Umbilical cord (tissue), 2 donors: Measurements from ENCODE around the gene ANTKMT. TPM values are rescaled to one million over a fixed set of nuclear protein-coding genes. Genes with fewer than 3 reads are reported as not detected.

Experiments
- DNase-seq: peaks from one replicate; pipeline ENCODE4 v3.0.0-alpha.2; 2015; ENCODE audit warnings: low spot score
- total RNA-seq: library from RNA; depleted of rRNA; stranded (reverse); fragments of >200 nt; gene quantifications from one replicate; pipeline ENCODE4 v1.2.3, GENCODE V29; 2014; ENCODE audit warnings: low replicate concordance; ENCODE audit not compliant: insufficient read depth

The ANTKMT gene
- total RNA-seq, 1 donor from 2014 or later: 35.6 TPM

DNA sequence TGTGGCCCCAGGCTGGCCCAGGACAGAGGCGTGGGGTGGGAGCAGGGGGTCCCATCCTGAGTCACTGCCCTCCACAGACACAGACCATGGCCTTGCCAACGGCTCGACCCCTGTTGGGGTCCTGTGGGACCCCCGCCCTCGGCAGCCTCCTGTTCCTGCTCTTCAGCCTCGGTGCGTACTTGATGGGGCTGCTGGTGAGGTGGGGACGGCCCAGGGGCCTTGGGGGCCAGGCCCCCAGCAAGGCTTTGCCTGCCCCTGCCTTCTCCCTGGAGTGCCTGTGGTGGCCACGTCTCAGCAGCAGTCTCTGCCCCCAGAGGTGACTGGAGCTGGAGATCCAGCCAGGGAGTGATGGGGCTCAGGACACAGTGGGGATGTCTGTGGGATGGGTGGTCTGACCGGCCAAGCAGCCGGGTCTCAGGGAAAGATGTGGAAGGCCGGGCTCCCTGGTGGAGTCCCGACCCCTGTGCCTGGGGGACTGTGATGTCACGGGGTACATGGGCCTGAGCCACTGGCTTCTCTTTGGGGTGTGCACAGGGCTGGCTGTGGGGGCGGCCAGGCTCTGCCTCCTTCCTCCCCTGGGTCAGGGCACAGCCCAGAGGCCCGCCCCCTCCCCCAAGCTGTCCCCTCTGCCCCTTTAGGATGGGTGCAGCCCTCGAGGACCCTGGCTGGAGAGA lies 41.8 kb downstream of the ANTKMT start:
- no peak for DNase-seq

DNA sequence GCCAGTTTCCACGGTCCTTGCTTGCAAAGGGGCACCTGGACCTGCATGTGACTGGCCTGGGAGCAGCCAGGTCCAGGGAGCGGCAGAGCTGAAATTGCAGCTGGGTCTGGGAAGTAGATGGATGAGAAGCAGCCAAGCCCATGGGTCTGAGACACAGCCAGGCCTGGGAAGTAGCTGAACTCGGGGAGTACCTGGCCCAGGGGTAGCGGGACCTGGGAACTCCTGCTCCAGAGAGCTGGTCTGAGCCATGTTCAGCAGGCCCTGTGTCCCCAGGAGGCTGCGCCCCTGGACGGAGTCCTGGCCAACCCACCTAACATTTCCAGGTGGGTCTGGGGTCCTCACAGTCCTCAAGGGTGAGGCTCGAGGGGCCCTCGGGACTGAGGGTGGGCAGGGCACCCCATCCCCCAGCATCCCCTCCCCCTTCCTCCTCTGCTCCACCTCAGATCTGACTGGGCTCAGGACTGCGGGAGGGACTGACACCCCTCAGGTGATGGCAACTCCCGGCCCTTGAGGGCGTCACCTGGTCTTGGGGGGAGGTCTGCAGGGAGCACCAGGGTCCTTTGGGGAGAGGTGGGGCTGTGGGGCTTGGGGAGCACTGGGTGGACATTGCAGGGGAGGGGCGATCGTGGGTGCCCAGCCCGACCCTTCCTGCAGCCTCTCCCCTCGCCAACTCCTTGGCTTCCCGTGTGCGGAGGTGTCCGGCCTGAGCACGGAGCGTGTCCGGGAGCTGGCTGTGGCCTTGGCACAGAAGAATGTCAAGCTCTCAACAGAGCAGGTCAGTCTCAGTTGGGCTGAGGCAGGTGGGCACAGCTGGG lies 42.6 kb downstream of the ANTKMT start:
- DNase-seq: no peak

DNA sequence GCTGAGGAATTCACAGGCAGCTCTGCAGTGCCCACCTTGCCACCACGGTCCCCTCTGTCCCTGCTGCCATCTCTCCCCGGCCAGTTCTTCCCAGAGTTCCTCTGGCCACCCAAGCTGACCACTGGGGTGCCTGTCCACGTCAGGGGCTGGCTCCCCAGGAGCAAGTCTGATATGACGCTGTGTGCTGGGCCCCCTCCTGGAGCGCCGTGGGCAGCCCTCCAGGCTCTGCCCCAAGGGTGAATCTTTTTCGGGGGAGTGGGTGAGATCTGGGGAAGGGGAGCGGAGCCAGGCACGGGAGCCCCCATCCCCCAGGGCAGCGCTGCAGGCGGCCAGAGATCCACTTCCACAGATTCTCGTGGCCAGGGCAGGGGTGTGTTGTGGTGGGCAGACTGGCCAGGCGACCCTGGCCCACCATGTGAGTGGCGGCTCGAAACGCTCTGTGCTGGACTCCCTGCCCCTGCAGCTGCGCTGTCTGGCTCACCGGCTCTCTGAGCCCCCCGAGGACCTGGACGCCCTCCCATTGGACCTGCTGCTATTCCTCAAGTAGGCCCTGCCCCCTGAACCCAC lies 43.3 kb downstream of the ANTKMT start:
- DNase-seq: no peak

DNA sequence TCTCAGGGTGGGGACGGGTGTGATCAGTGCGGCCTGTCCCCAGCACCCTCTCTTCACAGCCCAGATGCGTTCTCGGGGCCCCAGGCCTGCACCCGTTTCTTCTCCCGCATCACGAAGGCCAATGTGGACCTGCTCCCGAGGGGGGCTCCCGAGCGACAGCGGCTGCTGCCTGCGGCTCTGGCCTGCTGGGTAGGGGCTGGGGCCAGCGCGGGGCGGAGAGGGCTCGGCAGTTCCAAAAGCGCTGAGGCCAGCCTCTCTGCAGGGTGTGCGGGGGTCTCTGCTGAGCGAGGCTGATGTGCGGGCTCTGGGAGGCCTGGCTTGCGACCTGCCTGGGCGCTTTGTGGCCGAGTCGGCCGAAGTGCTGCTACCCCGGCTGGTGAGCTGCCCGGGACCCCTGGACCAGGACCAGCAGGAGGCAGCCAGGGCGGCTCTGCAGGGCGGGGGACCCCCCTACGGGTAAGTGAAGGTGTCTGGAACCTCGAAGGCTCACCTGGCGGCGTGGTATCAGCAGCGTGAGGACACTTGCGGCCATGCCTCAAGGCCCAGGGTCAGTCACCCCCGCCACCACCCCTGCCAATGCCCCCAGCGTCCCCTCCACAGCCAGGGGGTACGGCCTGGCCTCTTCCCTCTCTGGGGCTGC lies 44.0 kb downstream of the ANTKMT start:
- DNase-seq: no peak

DNA sequence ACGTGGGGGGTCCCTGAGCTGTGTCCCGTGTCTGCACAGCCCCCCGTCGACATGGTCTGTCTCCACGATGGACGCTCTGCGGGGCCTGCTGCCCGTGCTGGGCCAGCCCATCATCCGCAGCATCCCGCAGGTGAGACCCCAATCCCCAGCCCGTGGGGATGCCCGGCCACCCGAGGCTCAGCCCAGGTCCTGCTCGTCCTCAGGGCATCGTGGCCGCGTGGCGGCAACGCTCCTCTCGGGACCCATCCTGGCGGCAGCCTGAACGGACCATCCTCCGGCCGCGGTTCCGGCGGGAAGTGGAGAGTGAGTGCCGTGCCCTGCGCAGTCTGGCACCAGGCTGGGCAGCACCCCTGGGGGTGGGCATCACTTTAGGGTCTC lies 44.5 kb downstream of the ANTKMT start:
- DNase-seq: no peak

DNA sequence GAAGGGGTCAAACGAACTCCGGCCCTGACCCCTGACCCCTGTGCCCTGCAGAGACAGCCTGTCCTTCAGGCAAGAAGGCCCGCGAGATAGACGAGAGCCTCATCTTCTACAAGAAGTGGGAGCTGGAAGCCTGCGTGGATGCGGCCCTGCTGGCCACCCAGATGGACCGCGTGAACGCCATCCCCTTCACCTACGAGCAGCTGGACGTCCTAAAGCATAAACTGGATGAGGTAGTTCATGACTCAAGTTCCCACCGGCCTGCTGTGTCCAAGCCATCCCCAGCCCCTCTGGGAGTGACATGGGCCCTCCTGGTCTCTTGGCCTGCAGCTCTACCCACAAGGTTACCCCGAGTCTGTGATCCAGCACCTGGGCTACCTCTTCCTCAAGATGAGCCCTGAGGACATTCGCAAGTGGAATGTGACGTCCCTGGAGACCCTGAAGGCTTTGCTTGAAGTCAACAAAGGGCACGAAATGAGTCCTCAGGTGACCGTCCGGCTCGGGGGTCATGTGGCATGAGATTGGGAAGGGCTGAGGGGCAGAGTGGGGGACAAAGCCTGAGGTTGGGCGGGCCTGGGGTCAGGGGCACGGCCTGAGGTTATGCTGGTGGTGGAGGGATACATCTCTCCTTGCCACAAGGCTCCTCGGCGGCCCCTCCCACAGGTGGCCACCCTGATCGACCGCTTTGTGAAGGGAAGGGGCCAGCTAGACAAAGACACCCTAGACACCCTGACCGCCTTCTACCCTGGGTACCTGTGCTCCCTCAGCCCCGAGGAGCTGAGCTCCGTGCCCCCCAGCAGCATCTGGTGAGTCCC lies 45.3 kb downstream of the ANTKMT start:
- no peak for DNase-seq

DNA sequence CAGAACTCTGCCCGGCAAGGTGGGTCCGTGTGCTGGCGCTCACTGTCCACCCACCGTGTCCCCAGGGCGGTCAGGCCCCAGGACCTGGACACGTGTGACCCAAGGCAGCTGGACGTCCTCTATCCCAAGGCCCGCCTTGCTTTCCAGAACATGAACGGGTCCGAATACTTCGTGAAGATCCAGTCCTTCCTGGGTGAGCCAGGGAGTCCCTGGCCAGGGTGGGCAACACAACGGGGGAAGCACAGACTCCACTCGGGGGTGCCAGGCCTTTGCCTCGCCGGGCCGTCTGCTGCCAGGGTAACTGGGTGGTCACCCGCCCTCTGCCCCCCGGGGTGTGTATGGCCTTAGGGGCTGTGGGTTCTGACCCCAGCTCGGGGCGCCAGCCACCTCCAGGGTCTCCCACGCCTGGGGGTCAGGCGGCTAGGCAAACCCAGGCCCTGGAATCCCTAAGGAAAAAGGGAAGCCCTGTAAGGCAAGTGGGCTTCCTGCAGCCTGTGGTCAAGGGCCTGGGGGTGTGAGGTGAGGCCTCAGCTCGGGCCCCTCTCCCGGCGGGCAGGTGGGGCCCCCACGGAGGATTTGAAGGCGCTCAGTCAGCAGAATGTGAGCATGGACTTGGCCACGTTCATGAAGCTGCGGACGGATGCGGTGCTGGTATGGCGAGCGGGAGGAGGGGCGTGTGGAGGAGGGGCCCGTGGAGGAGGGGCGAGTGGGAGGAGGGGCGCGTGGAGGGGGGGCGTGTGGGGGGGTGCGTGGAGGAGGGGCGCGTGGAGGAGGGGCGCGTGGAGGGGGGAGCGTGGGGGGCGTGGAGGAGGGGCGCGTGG lies 46.1 kb downstream of the ANTKMT start:
- DNase-seq: no peak

DNA sequence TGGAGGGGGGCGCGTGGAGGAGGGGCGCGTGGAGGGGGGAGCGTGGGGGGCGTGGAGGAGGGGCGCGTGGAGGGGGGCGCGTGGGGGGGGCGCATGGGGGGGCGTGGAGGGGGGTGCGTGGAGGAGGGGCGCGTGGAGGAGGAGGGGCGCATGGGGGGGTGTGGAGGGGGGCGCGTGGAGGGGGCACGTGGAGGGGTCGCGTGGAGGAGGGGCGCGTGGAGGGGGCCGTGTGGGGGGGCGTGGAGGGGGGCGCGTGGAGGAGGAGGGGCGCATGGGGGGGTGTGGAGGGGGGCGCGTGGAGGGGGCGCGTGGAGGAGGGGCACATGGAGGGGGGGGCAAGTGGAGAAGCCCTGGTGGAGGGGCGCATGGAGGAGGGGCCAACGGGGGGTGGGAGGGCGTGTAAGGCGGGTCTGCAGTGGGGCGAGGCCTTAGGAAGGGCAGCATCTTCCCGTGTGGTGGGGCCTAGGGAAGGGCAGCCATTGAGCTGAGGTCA lies 46.8 kb downstream of the ANTKMT start:
- no peak for DNase-seq

DNA sequence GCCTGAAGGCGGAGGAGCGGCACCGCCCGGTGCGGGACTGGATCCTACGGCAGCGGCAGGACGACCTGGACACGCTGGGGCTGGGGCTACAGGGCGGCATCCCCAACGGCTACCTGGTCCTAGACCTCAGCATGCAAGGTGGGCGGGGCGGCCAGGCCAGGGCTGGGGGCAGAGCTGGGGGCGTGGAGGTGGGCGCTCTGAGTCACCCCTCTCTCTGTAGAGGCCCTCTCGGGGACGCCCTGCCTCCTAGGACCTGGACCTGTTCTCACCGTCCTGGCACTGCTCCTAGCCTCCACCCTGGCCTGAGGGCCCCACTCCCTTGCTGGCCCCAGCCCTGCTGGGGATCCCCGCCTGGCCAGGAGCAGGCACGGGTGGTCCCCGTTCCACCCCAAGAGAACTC lies 47.5 kb downstream of the ANTKMT start:
- DNase-seq: no peak

DNA sequence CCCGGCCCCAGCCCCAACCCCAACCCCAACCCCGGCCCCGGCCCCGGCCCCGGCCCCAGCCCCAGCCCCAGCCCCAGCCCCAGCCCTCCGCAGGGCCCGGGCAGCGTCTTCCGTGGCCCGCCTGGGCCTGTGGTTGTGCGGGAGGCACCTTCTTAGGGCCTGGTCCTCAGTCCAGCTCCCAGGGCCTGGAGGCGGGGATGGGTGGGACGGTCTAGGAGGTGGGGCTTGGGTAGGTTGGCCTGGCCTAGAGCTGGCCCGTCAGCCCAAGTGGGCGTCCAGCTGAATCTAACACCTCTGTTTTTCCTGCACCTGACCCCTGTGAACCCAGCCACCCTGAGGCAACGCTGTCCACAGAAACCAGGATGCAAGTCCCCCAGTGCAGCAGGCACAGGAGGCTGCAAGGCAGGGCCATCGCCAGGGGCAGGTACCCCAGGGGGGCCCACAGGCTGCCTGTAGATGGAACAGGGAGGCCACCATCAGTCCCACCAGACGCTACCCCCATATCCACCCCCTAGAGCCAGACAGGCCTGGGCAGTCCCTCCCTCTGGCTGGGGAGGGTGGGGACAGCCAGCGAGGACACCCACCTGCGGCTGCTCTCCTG lies 48.3 kb downstream of the ANTKMT start:
- DNase-seq: no peak

DNA sequence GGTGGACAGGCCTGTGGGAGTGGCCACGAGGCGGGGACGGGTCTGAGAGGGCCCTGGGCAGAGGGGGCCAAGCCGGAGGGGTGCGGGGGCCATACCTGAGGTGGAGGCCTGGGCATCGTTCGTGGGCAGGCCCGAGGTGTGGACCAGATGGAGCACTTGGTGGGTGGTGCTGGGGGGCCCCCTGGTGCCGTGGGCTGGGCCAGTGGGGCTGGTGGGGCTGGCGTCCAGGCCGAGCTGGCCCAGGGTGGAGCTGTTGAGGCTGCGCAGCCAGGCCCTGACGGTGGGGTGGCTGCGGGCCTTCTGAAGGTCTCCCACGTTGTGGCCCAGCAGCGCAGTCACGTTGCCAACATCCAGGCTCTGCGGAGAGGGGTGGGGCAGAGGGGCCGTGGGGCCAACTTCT lies 49.0 kb downstream of the ANTKMT start:
- DNase-seq: no peak

DNA sequence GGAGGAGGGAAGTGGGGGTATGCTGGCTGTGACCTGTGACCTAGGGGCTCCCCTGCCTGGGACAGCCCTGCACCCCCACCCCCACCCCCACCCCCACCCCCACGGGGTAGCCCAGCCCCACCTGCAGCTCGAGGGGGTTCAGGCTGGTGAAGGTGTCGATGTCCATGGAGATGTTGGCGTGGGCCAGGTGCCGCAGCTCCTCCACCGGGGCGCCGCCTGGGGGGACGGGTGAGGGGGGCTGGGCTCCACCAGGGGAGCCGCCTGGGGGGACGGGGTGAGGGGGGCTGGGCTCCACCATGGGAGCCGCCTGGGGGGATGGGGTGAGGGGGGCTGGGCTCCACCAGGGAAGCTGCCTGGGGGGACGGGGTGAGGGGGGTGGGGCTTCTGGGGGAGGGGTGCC lies 49.5 kb downstream of the ANTKMT start:
- no peak for DNase-seq

Other genes with a start within 250 kb of the ANTKMT start
- gene CAPN15, start 193.4 kb upstream of the ANTKMT start, total RNA-seq: 26.5 TPM
- not detected for gene PRR35, start 160.8 kb upstream of the ANTKMT start, total RNA-seq
- 0.48 TPM for gene NHLRC4, start 154.1 kb upstream of the ANTKMT start, total RNA-seq
- gene PIGQ, start 151.2 kb upstream of the ANTKMT start, total RNA-seq: 18.5 TPM
- gene RAB40C, start 131.1 kb upstream of the ANTKMT start, total RNA-seq: 12.3 TPM
- 1.4 TPM for gene WFIKKN1, start 90.2 kb upstream of the ANTKMT start, total RNA-seq
- gene METTL26, start 84.8 kb upstream of the ANTKMT start, total RNA-seq: 48.6 TPM
- 24.6 TPM for gene MCRIP2, start 79.3 kb upstream of the ANTKMT start, total RNA-seq
- 30.8 TPM for gene WDR90, start 71.8 kb upstream of the ANTKMT start, total RNA-seq
- gene RHOT2, start 53.0 kb upstream of the ANTKMT start, total RNA-seq: 33.2 TPM
- 1.9 TPM for gene RHBDL1, start 45.5 kb upstream of the ANTKMT start, total RNA-seq
- 99.7 TPM for gene STUB1, start 40.7 kb upstream of the ANTKMT start, total RNA-seq
- 20.5 TPM for gene JMJD8, start 36.8 kb upstream of the ANTKMT start, total RNA-seq
- 2.6 TPM for gene WDR24, start 30.7 kb upstream of the ANTKMT start, total RNA-seq
- not detected for gene FBXL16, start 15.3 kb upstream of the ANTKMT start, total RNA-seq
- gene METRN, start 6.0 kb upstream of the ANTKMT start, total RNA-seq: 85.7 TPM
- gene CCDC78, start 5.3 kb downstream of the ANTKMT start, total RNA-seq: 0.24 TPM
- 7.5 TPM for gene HAGHL, start 6.0 kb downstream of the ANTKMT start, total RNA-seq
- gene CIAO3, start 19.9 kb downstream of the ANTKMT start, total RNA-seq: 32.5 TPM
- 26.2 TPM for gene MSLN, start 39.6 kb downstream of the ANTKMT start, total RNA-seq
- 5.5 TPM for gene RPUSD1, start 67.2 kb downstream of the ANTKMT start, total RNA-seq
- 7.7 TPM for gene CHTF18, start 67.5 kb downstream of the ANTKMT start, total RNA-seq
- gene GNG13, start 79.6 kb downstream of the ANTKMT start, total RNA-seq: not detected
- gene LMF1, start 249.8 kb downstream of the ANTKMT start, total RNA-seq: 24.6 TPM